ENCODE results near the gene CA12.
"Not testable (repeated sequence)": the region's sequence is repeated elsewhere in the genome, so short reads cannot be mapped to it uniquely, and the experiment has no call there.

Gene CA12

DNA sequence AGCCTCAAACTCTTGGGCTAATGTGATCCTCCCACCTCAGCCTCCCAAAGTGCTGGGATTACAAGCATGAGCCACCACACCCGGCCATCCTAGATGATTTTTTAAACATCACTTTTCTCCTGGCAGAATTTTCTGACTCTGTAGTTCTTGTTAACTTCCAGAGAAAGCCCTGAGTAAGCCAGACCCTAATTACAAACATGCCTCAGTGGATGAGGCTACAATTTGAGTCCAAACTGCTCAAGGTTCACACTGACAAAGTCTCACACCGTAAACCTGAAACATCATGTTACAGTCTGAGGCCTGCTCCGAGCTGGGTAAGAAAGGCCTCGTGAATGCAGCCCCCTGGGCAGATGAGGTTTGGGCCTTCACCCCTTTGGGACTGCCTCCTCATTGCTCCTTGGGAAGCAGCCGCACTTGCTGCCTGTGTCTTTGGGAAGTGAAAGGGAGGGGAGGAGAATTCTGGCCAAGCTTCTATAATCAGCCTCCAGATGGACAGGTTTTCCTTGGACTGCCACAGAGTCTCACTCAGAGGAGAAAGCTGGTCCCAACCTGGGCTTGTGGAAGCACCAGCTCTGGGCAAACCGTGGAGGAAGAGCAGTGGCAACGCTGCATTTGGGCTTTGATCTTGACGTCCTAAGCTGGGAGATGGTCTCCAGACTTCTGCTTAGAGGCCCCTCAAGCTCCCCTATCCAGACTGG lies 46.0 kb downstream of the CA12 start:
- DNase-seq (ENCODE audit: low spot score), result no peak

DNA sequence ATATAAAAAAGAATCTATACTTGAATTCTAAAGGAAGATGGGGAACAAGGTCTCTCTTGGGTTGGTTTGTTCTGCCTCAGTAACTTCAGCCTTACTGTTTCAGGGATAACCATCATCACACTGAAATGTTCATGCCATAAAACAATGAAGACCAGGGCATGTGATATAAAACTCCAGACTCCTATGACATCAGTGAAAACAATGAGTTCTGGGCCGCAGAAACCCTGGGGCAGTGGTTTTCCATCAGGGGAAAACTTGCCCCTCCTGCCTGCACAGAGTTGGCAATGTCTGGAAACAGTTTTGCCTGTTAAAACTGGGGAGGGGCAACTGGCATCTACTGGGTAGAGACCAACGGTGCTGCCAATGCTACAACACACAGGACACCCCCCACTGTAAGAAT lies 46.8 kb downstream of the CA12 start:
- DNase-seq (ENCODE audit: low spot score), result no peak

DNA sequence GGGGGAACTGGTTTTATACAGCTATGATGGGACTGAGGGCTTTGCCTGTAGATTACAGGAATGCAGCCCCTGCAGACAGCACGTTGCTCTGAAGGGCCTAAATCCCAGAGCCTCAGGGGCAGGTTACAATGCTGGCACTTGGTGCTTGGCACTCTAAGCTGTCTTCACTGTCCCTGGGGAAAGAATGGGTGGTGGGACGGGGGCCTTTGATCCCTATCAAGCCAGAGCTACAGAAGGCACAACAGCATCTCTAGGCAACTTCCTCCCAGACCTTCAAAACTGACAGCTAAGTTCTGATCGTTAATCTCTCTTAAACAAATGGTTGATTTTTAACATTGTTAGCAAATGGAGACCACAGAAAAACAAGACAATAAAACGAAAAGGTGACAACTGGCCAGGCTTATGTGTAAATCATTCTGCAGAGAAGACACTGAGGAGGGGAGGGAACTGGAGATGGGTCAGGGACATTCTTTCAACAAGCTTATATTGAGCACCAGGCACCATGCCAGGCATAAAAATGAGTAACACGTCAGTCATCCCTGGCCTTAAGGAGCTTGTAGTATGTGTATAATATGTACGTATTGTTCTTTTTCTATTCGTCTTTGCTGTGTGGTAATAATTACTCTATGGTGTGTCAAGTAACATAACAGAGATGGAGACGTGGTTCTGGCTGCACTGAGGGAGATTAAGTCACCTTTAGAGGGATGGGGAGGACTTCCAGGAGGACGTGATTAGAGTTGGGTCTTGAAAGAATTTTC lies 49.1 kb downstream of the CA12 start:
- DNase-seq (ENCODE audit: low spot score), result peak; percentile 78

DNA sequence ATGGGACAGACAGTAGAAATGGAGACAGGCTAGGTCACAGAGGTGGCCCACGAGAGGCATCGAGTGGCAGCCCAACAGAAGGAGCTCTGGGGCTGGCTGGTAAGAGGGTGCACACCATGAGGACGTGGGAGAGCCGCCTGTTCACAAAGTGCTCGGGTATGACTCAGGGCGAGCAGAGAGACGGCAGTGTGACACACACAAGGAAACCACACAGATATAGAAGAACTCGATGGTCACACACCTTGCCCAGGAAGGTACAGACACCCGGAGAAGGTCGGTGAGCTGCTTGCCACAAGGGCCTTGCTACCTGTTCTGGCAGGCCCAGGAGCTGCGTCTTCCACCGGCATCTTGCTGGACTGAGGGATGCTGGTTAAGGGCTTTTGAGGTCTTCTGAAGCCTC lies 50.2 kb downstream of the CA12 start:
- DNase-seq (ENCODE audit: low spot score), result no peak

DNA sequence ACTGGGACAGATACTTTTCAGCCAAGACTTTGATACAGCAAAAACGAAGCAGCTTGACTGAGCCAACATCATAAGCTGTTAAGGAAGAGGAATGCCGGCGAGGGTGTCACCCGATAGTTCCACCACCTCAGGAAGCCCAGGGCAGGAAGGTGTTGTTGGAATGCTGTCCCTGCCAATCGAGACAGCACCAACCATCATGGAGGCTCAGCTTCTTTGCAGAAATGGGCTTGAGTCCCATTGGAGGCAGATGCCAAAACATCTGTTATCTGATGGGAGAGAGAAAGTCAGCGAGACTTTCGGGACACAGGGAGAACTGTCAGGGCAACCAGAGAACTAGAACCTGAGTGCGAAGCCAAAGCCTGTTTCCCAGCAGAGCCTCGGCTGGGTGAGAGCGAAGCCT lies 50.7 kb downstream of the CA12 start:
- no peak for DNase-seq (ENCODE audit: low spot score)

DNA sequence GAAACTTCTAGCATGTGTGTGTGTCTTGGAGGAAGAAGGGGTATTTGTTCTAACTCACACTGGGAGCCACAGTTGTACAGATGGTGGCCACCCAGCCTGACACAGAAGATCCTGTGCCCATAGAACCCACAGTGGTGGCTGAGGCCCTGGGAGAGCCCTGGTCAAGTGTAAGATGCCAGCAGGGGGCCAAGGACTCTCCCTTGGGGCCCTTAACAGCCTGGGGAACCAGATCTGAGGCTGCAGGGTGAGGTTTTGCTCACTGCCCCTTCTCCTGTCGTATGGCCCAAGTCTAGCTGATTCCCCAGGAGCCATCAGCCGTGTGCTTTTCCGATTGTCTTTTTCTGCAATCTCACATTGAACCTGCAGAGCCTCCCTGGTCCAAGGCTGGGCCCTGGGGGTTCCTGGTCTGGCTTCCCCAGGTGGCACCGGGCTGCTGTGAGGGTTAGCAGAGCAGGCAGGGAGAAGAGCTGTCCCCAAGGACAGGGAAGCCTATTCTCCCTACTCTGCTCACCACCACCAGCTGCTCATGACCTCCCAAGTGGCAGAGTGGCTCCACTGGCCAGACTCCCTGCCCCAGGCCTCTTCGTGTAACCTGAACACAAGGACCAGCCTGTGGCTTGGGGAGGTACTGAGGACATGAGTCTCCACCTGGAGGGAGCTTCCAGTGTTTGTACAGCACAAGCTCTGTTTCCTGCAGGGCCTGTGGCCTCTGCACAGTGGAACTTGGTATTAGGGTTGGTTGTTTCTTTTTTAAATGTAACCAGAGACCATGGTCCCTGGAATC lies 51.9 kb downstream of the CA12 start:
- no peak for DNase-seq (ENCODE audit: low spot score)

DNA sequence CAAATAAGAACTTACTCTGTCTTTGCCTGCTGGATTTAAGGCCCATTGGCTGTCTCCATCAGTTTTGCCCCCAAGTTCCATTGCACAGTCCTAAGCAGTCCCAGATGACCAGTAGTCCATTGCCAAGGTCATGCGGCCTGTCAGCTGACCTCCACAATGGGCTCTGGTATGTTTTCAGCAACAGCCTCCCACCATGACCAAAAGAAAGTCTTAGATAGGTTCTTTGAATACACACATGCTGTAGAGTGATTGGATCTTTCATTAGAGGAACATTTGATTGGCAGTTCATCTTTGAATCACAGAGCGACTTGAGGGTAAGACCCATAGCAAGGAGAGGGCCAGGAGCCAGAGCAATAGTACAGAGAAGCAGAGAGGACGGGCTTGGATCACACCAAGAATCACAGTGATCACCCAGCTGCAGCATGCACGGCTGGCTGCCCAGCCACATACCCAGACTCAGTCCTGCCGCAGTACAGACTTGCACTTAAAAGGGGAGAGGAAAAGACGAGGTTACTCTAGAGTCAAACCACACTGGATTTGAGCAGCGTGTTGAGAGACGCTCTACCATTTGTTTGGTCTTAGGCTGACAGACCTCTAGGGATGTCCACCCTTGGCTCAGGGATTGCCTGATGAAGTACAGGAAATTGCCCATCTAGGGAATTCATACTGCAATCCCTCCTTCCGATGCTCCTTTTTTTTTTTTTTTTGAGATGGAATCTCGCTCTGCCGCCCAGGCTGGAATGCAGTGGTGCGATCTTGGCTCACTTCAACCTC lies 53.8 kb downstream of the CA12 start:
- no peak for DNase-seq (ENCODE audit: low spot score)

DNA sequence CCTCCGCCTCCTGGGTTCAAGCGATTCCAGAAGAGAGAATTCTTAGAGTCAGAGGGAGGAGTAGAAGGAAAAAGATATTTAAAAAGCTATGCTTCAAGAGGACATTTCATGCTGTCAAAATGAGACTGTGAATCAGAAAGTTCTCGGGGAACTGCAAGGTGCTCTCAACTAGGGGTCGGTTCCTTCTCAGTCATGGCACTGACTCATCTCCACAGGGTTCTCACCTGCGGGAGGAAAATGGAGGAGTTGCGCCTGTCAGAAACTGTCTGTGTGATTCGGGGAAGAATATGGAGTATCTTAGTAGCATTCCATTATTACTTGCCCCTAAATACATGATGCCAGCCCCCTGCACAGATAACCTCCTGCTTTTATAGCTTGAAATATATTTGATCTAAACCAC lies 56.9 kb downstream of the CA12 start:
- DNase-seq (ENCODE audit: low spot score), result no peak

DNA sequence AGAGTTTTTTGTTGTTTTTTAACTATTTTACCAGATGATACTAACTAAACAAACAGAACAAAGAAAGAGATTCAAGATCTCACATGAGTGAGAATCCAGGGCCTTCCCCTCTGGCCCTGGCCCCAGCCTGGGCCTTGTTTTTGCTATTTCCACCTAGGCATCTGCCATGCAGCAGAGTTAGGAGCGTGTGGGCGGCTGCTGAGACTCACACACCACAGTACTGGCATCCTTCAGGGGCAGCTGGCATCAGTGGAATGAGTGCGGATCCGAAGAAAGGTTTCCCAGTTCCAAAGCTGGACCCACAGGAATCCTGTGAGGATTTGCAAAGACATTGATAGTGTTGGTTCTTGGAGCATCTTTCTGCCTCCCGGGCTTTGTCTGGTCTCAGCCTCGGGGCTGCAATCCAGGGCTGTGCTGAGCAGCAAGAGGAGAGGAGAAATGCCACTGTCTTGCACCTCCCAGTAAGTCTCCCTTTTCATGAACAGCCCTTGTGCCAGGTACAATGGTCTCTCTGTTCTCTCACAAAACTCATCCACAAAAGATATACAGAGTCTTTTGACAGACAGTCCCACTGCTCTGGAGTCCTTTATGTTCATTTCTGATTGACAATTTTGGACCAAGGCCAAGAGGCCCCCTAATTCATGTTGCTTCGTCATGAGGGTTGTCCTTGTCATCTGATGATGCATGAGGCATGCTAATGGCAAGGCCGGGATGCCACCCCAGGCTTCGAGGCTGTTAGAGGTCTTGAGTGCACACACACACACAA lies 57.7 kb downstream of the CA12 start:
- peak; percentile 91 for DNase-seq (ENCODE audit: low spot score)

DNA sequence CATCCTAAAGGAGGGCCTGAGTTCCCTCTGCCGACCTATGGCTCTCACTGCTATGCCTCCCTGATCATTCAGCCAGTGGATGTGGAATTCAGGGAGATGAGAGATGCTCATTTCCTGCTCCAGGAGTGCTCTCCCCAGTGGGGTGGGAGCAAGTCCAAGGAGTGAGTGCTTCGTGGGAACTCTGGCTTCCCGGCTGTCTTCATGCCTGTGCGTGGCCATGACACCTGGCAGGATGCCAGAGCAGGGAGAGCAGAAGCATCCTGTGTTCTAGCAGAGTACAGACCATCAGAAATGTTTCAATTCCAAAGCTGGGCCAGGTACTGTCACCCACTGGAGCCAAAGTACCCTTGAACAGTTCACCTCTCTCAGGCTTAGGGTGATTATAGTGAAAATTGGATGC lies 59.1 kb downstream of the CA12 start:
- no peak for DNase-seq (ENCODE audit: low spot score)

DNA sequence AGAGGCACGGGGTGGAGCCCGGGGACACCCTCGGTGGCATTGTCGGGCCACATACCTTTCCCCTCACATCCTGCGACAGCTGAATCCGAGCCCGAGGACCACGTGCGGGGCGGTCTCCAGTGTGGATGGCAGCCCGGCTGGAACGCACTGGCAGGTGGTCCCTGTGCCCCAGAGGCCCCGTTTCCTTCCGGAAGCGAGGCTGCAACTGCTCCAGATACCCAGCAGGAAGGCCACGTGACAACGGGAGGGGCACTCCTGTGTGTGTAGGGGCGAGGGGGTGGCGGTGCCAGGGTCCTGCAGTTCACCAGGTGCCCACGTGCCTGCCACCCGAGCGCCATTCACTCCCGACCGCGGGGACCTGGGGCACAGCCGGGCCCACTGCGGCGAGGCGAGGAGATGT lies 60.2 kb downstream of the CA12 start:
- DNase-seq (ENCODE audit: low spot score), result no peak

DNA sequence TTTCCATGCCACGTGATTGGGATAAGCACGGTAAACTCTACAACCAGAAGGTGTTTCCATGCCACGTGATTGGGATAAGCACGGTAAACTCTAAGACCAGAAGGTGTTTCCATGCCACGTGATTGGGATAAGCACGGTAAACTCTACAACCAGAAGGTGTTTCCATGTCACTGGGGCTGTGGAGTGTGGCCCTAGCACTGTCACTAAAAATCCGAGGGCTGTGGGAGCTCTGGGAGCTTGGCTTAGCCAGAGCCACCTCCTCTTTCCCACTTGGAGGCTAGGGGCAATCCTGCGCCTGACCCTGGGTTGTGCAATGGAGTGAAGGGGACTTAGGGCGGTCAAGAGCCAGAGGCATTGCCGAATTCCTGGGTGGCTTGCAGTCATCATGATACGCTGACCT lies 60.7 kb downstream of the CA12 start:
- DNase-seq (ENCODE audit: low spot score), result not testable (repeated sequence)

DNA sequence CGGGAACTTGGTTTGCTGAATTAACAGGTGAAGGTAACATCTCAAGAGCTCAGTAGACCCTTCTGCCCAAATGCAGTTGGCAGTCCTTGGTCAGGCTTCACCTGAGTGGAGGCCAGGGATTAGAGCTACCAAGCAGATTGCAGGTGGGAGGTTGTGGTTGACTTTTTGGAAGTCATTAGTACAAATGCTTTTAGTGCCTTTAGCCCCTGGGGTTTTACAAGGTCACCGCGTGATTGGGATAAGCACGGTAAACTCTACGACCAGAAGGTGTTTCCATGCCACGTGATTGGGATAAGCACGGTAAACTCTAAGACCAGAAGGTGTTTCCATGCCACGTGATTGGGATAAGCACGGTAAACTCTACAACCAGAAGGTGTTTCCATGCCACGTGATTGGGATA lies 61.2 kb downstream of the CA12 start:
- DNase-seq (ENCODE audit: low spot score), result not testable (repeated sequence)

DNA sequence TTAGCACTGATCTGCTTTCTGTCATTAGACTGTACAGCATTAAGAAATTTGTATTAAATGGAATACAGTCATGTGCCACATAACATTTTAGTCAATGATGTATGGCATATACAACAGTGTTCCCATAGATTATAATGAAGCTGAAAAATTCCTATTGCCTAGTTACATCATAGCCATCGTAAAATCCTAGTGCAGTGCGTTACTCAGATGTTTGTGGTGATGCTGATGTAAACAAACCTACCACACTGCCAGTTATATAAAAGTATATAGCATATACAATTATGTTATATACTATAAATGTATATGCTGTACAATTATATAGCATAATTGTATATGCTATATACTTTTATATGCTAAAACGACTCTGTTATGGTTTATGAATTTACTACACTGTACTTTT lies 62.6 kb downstream of the CA12 start:
- DNase-seq (ENCODE audit: low spot score), result no peak

DNA sequence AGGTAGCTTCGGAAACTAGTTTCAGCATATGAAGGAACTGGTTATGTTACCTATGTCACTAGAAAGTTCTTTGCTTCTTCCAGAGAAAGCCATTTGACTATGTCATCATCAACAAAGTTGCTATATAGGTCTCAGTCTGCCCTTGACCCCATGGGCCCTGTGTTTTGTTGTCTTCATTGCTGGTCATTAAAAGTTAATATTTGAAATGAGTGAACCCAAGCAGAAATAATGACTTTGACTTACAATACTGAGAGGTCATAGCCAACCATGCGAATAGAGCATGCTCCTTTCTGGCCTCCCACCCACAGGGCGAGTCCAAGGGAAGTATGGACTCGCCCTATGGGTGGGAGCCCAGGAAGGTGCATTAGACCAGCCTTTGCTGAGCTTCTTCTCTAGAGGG lies 63.3 kb downstream of the CA12 start:
- no peak for DNase-seq (ENCODE audit: low spot score)

DNA sequence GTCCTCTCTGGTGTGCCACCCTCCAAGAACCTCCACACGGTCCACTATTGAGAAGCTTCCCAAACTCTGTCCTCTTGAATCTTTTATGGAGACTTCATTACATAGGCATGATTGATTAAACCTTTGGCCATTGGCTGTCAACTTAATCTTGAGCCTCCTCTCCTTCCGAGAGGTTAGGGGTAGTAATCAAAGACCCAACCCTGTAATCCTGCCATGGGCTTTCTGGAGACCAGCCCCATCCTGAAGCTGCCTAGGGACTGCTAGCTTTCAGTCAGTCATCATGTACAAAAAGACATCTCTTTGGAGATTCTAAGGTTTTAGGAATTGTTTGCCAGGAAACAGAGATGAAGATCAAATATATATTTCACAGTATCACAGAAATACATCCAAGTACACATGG lies 67.2 kb downstream of the CA12 start:
- no peak for DNase-seq (ENCODE audit: low spot score)

DNA sequence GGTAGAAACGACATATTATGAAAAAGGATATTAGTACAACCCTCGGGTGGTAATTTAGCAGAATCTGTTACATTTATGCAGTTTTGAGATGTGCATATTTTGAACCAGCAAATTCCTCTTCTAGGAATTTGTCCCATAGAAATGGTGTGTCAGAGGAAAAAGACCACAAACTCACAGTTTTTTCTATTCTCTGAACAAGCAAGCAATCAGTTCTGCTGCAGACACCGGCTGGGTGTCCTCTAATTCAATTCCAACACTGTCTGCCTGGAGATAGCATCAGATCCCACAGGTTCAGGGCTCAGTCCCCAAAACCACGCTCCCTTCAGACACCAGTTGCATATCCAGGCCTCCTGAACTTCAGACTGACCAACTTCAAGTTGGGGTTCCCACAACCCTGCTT lies 67.8 kb downstream of the CA12 start:
- no peak for DNase-seq (ENCODE audit: low spot score)

DNA sequence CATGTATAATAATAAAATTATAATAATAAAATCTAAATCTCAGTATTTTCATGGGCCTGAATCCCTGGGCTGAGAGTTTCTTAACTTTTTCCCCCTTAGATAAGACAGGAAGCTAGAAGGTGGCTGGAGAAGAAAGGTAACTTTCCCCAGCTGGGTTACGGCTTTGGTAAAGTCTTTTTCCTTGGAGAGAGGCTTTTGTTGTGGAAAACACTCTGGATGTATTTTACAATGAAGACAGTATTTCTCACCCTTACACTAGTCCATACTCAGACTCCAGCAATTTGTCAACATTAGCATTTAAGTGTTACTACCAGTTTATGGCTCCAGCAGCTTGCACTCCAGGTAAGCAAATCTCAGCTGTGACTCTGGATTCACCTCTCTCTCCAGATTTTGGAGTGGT lies 69.4 kb downstream of the CA12 start:
- no peak for DNase-seq (ENCODE audit: low spot score)

DNA sequence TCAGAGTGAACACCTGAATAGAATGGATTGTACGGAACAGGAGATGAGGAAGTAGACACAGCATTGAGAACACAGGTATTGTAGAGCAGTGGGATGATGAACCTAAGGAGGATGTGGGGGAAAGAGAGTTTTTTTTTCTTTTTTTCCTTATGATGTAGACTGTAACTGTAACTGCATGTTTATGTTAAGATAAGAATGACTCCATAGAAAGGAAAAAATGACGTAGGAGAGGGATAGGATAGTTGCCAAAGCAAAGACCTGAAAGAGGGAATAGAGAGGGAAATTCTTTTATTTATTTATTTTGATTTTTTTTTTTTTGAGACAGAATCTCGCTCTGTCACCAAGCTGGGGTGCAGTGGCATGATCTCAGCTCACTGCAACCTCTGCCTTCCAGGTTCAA lies 71.0 kb downstream of the CA12 start:
- no peak for DNase-seq (ENCODE audit: low spot score)

DNA sequence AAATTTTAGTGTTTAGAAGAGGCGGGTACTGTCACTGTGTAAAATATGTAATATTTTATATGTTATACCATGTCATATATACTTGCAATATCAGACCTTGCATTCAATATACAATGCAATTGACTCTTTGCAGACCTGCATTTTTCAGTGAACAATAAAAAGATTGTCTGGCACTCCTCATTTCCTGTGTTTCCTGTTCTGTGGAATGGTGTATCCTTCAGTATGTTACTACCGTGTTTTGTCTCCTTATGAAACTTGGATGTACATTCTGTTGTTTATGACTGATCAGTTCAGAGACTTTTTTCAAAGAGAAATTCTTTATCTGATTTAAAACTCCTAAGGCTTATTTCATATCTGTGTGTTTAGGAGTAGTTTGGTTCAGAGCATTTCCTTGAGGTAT lies 72.7 kb downstream of the CA12 start:
- no peak for DNase-seq (ENCODE audit: low spot score)

DNA sequence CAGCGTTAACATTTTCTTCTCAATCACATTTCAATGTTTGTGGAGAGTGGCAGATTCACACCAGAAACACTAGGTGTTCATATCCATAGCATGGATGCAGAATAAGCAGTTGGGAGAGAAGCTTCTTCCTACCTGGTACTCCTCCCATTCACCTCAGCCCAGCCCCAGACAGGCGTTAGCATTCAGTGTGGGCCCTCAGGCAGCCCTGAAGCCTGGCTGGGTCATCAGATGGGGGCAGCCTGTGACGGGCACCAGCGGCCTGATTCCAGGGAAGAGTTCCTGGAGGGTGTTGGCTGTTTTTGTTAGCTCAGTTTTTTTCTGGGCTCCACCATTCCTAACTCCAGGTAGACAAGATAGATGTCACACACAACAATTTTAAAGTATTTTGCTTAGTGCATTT lies 73.2 kb downstream of the CA12 start:
- no peak for DNase-seq (ENCODE audit: low spot score)

Data from COLO829 (cell line).